Retinal pigment epithelial cell (primary cell): ENCODE results near the gene MED1.
A peak's percentile ranks its signal among the peaks of the same experiment; 100 is the strongest.
"Not testable (repeated sequence)": the region's sequence is repeated elsewhere in the genome, so short reads cannot be mapped to it uniquely, and the experiment has no call there.

Source experiments
- DNase-seq: peaks from one replicate; pipeline ENCODE4 v3.0.0-alpha.2; 2010; ENCODE audit warnings: low read depth
- H3K4me3 ChIP-seq: 2 replicates; pipeline ENCODE4 v1.5.1; 2011; ENCODE audit warnings: mild to moderate bottlenecking, low read length, control low read depth, moderate library complexity
- CTCF ChIP-seq: conservative IDR thresholded peaks from 2 replicates; pipeline ENCODE4 v1.5.1; 2011; ENCODE audit warnings: low read depth, low read length, control low read depth, inconsistent platforms

MED1 gene

GRCh38 chr17:39473310-39473709, 22.2 kb upstream of the MED1 start:
- TF ChIP-seq CTCF, result no peak
- DNase-seq, result no peak
- H3K4me3 ChIP-seq, result no peak overlapping the region

- not testable (repeated sequence) for H3K4me3 ChIP-seq, DNase-seq
Measured at GRCh38 chr17:39468610-39469009, 17.5 kb upstream of the MED1 start.

GRCh38 chr17:39464639-39465181, 13.6 kb upstream of the MED1 start:
- not testable (repeated sequence) for DNase-seq
- H3K4me3 ChIP-seq, result peak overlapping the region; percentile 91

DNA sequence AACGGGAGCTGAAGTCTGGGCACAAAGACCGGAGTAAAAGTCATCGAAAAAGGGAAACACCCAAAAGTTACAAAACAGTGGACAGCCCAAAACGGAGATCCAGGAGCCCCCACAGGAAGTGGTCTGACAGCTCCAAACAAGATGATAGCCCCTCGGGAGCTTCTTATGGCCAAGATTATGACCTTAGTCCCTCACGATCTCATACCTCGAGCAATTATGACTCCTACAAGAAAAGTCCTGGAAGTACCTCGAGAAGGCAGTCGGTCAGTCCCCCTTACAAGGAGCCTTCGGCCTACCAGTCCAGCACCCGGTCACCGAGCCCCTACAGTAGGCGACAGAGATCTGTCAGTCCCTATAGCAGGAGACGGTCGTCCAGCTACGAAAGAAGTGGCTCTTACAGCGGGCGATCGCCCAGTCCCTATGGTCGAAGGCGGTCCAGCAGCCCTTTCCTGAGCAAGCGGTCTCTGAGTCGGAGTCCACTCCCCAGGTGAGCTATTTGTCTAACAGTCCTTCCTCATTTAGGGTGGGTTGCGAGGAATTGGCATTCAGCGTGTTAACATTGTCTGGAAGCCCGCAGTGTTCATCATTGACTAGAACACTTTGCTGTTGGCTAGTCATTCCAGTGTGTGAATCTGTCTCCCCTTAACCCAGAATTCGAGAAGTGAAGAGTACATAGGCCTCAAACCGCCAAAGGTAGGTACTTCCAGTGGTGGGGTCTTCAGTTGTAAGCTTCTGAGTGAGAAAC, 11.7 kb upstream of the MED1 start:
- H3K4me3 ChIP-seq, result peak overlapping the region; percentile 91
- no peak for DNase-seq
- no peak for TF ChIP-seq CTCF

DNA sequence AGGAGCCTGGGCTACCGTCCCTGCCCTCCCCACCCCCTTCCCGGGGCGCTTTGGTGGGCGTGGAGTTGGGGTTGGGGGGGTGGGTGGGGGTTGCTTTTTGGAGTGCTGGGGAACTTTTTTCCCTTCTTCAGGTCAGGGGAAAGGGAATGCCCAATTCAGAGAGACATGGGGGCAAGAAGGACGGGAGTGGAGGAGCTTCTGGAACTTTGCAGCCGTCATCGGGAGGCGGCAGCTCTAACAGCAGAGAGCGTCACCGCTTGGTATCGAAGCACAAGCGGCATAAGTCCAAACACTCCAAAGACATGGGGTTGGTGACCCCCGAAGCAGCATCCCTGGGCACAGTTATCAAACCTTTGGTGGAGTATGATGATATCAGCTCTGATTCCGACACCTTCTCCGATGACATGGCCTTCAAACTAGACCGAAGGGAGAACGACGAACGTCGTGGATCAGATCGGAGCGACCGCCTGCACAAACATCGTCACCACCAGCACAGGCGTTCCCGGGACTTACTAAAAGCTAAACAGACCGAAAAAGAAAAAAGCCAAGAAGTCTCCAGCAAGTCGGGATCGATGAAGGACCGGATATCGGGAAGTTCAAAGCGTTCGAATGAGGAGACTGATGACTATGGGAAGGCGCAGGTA, 11.0 kb upstream of the MED1 start:
- peak overlapping the region; percentile 91 for H3K4me3 ChIP-seq
- TF ChIP-seq CTCF, result no peak
- no peak for DNase-seq

DNA sequence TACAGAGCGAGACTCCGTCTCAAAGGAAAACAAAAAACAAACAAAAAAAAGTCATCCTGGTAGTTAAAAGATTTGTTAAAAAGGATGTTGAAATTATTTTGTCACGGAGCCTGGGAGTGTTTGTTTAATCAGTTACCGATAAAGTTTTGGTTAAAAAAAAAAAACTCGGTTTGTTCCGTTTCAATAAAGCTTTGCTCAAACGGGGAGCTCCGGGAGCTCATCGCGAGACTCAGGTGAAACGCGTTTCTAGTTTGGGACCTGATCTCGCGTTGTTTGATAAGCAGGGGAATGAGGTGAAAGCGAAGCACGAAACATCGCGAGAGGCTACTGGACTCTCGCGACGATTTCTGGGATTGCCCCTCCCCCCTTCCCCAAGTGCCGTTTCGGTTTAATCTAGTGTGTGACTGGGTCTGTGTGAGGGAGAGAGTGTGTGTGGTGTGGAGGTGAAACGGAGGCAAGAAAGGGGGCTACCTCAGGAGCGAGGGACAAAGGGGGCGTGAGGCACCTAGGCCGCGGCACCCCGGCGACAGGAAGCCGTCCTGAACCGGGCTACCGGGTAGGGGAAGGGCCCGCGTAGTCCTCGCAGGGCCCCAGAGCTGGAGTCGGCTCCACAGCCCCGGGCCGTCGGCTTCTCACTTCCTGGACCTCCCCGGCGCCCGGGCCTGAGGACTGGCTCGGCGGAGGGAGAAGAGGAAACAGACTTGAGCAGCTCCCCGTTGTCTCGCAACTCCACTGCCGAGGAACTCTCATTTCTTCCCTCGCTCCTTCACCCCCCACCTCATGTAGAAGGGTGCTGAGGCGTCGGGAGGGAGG, 10.3 kb upstream of the MED1 start, which contains the start of gene CDK12:
TSS of gene CDK12 (plus strand) at position 374 of the 813 bp plus-strand sequence. CDS start 586 bp downstream, outside the sequence.
- DNase-seq, result peak; percentile 98
- H3K4me3 ChIP-seq, result peak within 1 kb of the TSS; percentile 91
- no peak for TF ChIP-seq CTCF

DNA sequence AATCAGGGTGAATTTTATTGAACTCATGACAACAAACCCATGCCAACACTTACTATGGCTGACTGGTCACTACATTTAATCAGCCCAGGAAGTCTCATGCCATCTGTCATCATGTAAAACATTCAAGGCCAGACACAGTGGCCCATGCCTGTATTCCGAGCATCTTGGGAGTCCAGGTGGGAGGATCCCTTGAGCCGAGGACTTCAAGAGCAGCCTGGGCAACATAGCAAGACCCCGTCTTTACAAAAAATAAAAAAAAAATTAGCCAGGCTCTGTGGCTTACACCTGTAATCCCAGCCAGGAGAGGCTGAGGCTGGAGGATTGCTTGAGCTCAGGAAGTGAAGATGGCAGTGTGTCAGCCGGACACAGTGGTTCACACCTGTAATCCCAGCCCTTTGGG, 4.9 kb upstream of the MED1 start:
- H3K4me3 ChIP-seq, result no peak overlapping the region
- TF ChIP-seq CTCF, result no peak
- no peak for DNase-seq
